ENCODE results near the gene ZC3H18. TPM values are rescaled to one million over a fixed set of nuclear protein-coding genes. Genes with fewer than 3 reads are reported as not detected.

The ZC3H18 gene
- total RNA-seq, 1 experiment from 2014 or later = 11.8 TPM

GRCh38 chr16:88526008-88526905, 43.9 kb upstream of the ZC3H18 start:
- POLR2A ChIA-PET (ENCODE audit: unreplicated experiment) = no interaction called here
- Histone ChIP-seq H3K79me2 (ENCODE audit: low read length) (no peaks in the 10 kb centered on the region), H3K9me3 (ENCODE audit: low read length) (no peaks in the 10 kb centered on the region), H3K4me2 (ENCODE audit: low read length) (no peak overlapping the region), H3K36me3 (ENCODE audit: low read depth, low read length) (no peaks in the 10 kb centered on the region), H2AFZ (ENCODE audit: low read length) (no peak overlapping the region), H3K4me1 (ENCODE audit: insufficient read depth, low read length) (no peaks in the 10 kb centered on the region), H3K9me2 (replicated peaks; ENCODE audit: low read length) (no peaks in the 10 kb centered on the region), H3K9ac (ENCODE audit: low read length) (no peak overlapping the region), H3K4me3 (ENCODE audit: low read length) (no peak overlapping the region), H3K27me3 (ENCODE audit: low read length) (no peaks in the 10 kb centered on the region), H3F3A (ENCODE audit: low read length, unreplicated experiment) (no peaks in the 10 kb centered on the region), H4K20me1 (ENCODE audit: low read length) (no peaks in the 10 kb centered on the region), H3K27ac (ENCODE audit: low read length) (no peak overlapping the region)
- CTCF ChIA-PET = no interaction called here
- TF ChIP-seq EZH2phosphoT487 (IDR thresholded peaks at IDR 0.05; ENCODE audit: borderline replicate concordance, low read length) = no peak
- no peak for TF ChIP-seq CTCF (conservative IDR thresholded peaks at IDR 0.05; ENCODE audit: low read depth, low read length)
- TF ChIP-seq EZH2 (IDR thresholded peaks at IDR 0.05; ENCODE audit: low read length, unreplicated experiment) = no peak
- intact Hi-C loops (cut with micrococcal nuclease) = loop anchor here (10.0 kb wide), 1 partner anchor 81 kb away; no protein-coding TSS in a partner anchor
- no peak for DNase-seq
- ATAC-seq = no peak
- BruUV-seq (replicated peaks) = no TSS peak

- Histone ChIP-seq H3K9me3 (ENCODE audit: low read length) (no peaks in the 10 kb centered on the region), H3K4me3 (ENCODE audit: low read length) (no peak overlapping the region), H4K20me1 (ENCODE audit: low read length) (no peaks in the 10 kb centered on the region), H3K4me1 (ENCODE audit: insufficient read depth, low read length) (no peaks in the 10 kb centered on the region), H3K4me2 (ENCODE audit: low read length) (no peak overlapping the region), H3K79me2 (ENCODE audit: low read length) (no peaks in the 10 kb centered on the region), H3K27me3 (ENCODE audit: low read length) (no peaks in the 10 kb centered on the region), H3F3A (ENCODE audit: low read length, unreplicated experiment) (no peaks in the 10 kb centered on the region), H3K27ac (ENCODE audit: low read length) (no peak overlapping the region), H3K9ac (ENCODE audit: low read length) (no peak overlapping the region), H3K9me2 (replicated peaks; ENCODE audit: low read length) (no peaks in the 10 kb centered on the region), H2AFZ (ENCODE audit: low read length) (no peak overlapping the region), H3K36me3 (ENCODE audit: low read depth, low read length) (no peaks in the 10 kb centered on the region)
- TF ChIP-seq EZH2phosphoT487 (IDR thresholded peaks at IDR 0.05; ENCODE audit: borderline replicate concordance, low read length) (no peak), EZH2 (IDR thresholded peaks at IDR 0.05; ENCODE audit: low read length, unreplicated experiment) (no peak), CTCF (conservative IDR thresholded peaks at IDR 0.05; ENCODE audit: low read depth, low read length) (no peak)
- ChIA-PET CTCF (no interaction called here), POLR2A (ENCODE audit: unreplicated experiment) (no interaction called here)
- no peak for ATAC-seq
- DNase-seq = no peak
- no TSS peak for BruUV-seq (replicated peaks)
- intact Hi-C loops (cut with micrococcal nuclease) = loop anchor here (10.0 kb wide), 1 partner anchor 82 kb away; no protein-coding TSS in a partner anchor
These were observed 43.4 kb upstream of the ZC3H18 start for GRCh38 chr16:88526906-88527185.
